SW 1271 (cell line): Measurements from ENCODE around the gene NDUFA13.

Experiments used
- DNase-seq, 2 experiments: peaks; one replicate each; lab custom pipeline; 2025; lab: John Stamatoyannopoulos, UW

Gene NDUFA13

DNA sequence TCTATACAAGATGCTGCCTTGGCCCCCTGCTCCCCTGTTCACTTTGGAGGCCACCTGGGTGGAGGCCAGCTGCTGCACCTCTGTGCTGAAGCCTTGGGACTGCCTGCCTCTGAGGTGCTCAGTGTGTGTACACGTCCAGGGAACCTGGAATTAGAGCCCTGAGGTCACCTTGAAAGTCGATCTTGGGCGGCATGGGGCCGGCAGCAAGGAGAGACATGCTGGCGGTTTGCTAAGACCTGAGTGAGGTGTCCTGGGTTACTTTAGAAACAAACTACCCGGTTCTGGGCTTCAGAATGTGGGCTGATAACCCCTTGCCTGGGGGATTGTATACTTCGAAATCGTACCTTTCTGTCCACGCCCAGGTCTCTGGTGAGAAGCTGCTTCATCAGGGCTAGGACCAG is 26.2 kb upstream of the NDUFA13 start:
- no peak for DNase-seq

DNA sequence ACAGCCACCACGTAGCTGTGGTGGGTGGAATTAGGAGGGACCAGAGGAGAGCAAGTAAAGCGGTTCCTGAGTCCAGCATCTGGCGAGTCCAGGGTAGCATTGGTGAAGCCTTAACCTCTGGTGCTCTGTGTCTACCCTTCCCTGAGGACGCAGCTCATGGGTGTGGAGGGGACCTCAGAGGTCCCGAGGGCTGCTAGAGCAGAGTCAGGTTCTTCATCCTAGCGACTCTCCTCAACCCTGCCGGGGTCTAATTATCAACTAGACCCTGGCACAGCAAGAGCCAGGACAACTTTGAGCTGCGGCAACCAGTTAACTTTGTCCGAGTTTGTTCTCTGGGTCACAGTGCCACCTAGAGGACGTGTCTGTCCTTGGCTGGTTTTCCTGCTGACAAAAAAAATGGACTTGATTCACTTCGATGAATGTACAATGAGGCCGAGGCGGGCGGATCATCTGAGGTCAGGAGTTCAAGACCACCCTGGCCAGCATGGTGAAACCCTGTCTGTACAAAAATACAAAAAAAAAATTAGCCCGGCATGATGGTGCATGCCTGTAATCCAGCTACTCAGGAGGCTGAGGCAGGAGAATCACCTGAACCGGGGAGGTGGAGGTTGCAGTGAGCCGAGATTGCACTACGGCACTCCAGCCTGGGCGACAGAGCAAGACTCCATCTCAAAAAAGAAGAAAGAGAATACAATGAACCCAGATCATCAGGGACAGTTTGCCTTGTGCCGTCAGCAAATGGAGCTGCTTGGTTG is 25.6 kb upstream of the NDUFA13 start:
- peak; percentile 30 to 66 for DNase-seq

DNA sequence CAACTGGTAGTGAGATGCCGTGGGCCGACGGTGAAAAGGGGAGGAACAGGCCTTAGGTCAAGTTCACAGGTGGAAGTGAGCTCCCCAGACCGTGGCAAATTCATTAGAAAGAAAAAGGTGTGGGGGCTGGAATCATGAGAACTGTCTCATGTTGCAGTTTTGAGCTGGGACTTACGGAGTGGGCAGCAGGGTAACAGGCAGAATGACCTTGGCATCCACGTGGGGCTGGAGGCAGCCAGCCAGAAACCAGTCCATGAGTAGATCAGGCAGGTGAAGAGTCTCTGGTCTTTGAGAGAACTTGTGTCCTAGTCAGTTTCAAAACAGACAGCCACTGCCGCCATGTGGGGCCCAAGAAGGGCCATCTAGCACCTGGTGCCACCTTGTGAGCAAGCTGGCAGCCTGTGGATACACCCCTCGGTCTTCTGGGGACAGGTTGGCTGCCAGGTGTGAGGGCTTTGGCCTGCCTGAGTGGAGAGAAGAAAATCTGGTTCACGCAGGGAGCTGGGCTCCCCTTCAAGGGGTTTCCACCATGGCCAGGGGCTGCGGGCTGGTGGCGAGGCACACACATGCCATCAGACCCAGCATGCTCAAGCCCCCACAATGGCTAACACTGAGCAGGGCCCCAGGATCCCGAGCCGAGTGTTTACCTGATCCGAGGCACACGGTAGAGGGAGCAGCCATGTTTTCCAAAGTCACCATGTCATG is 24.6 kb upstream of the NDUFA13 start:
- no peak for DNase-seq

DNA sequence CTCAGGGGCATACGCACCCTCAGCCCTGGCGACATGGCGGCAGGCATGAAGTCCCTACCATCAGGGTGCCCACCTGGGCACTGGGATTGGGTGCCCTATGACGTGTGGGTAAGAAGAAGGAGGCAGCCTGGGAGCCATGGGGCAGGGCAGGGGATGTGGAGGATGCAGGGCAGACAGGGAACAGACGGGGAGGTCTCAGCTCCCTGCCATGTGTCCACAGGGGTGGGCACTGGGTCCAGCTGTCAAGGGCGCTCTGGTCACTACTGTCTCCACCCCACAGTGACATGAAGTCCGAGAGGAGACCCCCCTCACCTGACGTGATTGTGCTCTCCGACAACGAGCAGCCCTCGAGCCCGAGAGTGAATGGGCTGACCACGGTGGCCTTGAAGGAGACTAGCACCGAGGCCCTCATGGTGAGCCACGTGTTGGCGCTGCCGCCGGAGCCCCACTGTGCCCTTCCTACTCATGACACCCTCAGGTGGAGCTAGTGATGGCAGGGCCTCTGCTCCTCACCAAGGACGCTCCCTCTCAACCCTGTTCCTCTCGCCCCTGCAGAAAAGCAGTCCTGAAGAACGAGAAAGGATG is 23.9 kb upstream of the NDUFA13 start:
- DNase-seq = no peak

DNA sequence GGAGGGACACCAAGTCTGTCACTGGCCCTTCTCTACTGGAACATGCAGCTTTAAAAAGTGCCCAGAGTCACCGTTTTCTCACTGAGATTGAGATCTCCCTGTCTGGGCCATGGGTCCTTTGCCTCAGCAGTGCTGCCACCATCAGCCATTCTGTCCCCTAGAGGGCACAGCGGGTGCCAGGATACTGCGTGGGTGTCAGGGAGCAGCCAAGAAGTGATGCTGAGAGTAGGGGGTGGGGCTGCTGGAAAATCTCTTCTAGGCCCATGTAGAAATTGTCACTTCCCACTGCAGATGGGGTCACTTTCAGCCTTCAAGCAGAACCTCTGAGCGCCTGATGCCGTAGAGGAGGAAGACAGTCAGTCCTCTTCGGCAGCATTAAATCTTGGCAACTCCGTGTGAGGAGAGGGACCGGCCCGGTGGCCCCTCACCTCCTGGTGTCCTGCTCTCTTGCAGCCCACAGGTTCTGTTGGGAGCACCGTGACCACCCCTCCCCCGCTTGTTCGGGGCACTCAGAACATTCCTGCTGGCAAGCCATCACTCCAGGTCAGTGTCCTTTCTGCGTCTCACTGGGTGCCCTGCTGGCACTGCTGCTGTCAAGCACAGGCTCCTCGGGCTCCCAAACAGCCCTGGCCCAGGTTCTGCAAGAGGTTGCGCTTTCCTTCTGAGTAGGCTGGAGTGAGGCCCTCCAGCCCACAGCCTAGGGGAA is 22.0 kb upstream of the NDUFA13 start:
- no peak for DNase-seq

DNA sequence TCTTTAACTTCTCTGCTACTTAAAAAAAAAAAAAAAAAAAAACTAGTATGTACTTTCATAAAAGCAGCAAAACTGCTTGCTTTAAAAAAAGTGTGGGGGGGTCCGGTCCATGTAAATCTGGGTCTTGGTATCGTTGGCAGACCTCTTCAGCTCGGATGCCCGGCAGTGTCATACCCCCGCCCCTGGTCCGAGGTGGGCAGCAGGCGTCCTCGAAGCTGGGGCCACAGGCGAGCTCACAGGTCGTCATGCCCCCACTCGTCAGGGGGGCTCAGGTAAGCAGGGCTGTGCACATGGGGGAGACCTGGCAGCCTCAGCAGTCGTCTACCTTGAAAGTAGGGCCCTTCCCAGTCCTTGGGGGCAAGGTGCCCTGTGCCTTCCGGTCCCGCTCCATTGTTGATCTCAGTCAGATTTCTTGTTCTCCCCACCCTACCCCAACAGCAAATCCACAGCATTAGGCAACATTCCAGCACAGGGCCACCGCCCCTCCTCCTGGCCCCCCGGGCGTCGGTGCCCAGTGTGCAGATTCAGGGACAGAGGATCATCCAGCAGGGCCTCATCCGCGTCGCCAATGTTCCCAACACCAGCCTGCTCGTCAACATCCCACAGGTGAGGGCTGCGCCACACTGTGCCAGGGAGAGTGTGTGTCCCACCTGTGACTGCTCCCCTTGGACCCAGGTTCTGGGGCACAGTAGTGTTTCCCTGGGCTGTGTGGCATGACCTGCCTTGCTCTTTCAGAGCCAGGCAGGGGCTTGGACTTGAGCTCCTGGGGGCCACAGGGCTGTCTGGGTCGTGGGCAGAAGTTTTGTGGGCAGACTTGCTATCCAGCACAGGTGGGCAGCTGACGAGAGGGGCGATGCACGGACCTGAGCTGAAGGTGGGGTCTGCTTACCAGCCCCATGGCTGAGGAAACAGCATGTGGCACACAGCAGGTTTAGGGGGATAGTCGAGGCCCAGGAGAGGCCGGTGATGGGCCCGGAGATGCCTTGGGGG is 20.1 kb upstream of the NDUFA13 start:
- no peak for DNase-seq

DNA sequence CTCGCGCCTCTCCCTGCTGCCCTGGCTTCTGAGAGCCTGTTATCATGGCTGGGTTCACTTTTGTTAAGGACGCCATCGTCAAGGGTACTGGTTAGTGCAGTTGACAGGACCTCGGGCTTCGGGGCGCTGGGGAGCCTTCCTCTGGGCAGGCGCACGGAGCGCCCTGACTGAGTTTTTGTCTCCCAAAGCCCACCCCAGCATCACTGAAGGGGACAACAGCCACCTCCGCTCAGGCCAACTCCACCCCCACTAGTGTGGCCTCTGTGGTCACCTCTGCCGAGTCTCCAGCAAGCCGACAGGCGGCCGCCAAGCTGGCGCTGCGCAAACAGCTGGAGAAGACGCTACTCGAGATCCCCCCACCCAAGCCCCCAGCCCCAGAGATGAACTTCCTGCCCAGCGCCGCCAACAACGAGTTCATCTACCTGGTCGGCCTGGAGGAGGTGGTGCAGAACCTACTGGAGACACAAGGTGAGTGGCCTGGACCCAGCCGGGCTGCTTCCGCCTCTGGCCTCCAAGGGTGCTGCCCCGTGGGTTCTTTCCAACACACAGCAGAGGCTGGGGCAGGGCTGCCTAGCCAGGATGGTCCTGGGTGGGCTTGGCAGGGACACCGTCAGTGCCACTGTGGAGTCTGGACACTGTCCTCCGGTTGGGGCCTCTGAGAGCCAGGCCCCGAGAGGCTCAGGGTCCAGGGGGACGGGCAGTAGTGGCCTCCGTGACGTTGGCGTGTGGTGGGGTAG is 17.6 kb upstream of the NDUFA13 start:
- no peak for DNase-seq

DNA sequence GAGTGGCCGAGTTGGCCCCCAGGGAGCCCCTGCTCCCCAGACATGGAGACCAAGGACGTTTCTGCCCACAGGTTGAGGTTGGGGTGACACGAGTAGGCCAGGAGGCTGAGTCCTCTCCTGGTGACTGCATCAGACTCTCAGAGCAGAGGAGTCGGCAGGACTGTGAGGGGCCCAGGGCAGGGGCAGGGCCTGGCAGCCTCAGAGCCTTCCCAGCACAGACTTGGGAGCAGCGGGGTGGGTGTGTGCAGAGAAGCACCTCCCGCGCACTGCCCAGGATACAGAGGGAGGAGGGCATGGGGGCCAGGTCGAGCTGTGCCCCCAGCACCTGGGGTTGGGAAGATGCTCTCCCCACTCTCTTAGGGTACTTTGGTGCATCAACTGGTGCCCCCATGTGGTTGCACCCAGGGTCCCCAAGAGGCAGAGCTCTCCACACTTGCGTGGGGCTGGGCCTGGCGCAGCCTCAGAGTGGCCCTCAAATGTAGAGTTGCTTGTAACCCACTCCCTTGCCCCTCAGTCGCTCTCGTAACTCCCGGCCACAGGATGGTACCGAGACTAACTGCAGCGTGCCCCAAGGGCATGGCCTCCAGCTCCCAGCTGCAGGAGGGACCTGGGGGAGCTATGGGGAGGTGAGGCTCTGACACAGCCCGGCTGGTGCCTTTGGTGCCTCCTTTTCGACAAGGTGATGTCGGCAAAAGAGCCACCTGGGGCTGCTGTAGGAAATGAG is 16.6 kb upstream of the NDUFA13 start:
- DNase-seq = no peak

DNA sequence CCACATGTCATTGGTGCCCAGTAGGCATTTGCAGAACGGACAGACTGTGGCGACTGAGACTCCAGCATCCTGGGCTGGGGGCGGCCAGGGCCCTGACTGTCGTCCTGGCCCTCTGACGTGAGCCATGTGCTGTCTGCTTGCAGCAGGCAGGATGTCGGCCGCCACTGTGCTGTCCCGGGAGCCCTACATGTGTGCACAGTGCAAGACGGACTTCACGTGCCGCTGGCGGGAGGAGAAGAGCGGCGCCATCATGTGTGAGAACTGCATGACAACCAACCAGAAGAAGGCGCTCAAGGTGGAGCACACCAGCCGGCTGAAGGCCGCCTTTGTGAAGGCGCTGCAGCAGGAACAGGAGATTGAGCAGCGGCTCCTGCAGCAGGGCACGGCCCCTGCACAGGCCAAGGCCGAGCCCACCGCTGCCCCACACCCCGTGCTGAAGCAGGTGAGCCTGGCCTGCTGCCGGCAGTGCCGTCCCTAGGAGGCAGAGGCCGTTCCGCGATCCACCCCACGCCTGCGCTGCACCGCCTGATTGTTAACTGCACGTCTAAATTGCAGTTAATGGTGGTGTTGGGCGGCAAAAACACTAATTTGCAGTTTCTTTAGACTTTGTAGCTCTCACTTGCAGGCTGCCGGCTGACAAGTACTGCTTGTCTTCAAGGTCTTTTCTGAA is 14.9 kb upstream of the NDUFA13 start:
- no peak for DNase-seq

DNA sequence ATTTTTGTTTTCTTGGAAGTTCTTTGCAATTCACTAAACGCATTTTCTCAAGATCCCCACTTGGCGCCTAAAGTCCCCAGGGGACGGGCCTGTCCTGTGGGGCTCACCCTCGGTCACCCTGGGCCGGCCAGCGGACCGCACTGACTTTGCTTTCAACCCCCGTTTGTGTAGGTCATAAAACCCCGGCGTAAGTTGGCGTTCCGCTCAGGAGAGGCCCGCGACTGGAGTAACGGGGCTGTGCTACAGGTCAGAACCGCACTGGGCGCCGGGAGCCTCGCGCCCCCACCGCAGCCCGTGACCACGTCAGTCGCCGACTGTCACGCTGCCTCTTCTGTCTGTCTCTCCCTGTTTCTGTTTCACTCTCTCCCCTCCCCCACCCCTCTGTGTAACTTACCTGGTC is 14.2 kb upstream of the NDUFA13 start:
- DNase-seq = no peak

DNA sequence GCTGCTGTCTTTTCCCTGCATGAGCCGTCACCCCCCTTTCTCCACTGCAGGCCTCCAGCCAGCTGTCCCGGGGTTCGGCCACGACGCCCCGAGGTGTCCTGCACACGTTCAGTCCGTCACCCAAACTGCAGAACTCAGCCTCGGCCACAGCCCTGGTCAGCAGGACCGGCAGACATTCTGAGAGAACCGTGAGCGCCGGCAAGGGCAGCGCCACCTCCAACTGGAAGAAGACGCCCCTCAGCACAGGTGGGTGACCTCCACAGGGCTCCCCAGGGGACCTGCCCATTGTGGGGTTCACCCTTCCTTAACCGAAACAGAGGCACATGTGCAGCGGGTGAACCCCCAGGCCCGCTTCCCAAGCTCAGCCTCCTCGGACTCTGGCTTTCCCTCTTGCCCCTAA is 13.7 kb upstream of the NDUFA13 start:
- no peak for DNase-seq

DNA sequence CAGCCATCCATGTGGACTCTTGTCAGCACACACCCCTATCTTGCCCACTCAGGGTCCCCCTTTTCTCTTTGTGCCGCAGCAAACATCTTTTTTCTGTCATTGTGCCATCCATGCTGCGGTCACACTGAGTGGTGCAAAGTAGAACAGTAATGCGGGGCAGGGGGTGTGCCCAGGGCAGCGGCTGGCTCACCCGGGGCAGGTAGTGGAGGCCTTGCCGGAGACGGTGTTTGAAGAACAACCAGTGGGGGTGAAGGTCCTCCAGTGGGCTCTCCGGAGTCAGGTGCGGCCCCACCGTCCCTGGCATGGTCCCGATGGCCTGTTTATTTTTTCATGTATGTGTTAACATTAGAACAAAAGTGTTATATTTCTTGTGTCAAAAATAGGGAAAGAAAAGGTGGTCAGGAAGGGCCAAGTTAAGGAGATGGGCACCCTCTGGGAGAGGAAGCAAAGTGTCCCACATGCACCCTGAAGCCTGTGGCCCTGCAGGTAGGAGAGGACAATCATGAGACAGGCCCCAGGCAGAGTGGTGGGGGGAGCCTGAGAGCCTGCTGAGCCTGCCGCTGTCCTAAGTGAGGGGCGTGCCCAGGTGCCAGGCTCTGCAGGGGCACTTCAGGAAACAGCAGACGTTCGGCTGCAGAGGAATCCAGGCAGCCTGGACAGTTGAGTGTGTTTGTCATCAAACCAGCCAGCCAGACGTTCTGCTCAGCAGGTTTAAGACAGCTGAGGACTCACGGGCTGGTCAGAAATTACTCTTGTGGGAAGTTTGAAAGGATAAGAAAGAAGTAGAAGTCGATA is 13.0 kb upstream of the NDUFA13 start:
- DNase-seq = no peak

DNA sequence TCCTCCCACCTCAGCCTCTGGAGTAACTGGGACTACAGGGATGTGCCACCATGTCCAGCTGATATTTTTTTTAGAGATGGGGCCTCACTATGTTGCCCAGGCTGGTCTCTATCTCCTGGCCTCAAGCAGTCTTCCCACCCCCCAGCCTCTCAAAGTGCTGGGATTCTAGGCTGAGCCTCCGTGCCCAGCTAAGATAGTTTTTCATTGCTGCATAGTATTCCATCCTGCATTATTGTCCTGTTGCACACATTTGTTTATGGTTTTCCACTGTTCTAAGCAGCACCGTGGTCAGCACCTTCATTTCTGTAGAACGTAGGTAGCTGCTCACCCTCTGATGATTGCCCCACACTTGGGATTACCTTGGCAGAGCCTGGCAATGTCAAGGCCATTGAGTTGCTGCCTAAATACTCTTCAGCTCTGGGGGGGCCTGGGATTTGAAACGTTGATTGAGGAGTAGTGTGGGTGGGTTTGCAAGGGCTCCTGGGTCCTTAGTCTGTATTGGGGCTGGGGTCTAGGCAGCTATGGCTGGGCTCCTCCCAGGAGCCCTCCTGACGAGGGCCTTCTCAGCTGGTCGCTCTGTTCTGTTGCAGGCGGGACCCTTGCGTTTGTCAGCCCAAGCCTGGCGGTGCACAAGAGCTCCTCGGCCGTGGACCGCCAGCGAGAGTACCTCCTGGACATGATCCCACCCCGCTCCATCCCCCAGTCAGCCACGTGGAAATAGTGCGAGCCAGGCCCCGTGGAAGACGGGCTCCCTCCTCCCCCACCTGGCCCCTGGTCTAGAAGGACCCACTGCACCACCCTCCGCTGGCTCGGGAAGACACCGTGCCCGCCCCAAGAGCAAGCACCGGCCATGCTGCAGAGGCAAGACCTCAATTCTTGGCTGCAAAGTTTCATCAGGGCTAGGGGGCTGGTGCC is 11.0 kb upstream of the NDUFA13 start:
- DNase-seq = no peak

DNA sequence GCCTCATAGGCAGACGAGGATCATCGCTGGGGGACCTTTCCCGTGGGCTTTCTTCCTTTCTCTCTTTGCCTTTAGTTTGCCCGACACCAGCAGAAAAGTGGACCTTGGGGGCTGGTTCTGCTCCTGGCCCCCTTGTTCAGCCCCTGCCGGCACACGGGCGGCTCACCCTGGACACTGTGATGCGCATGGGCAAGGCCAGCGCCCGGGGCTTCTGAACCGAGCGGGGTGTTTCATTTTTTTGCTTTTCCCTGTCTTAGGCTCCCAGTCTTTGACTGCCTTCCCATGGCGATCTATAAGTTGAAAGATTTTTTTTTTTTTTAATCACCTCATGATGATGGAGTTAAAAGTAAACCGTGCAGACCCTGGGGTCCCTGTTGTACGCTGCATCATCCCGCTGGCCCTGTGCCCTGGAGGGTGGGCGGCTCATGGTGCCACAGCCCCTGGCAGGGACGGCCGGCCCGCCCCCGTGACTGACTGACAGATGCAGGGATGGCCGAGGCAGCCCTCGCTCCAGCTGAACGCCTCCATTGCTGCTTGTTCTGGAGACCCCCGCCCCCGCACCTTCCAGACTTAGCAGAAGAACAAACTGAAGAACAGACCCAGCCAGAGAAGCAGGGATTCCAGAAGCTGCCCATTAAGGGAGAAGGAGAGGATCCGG is 10.2 kb upstream of the NDUFA13 start:
- DNase-seq = no peak

DNA sequence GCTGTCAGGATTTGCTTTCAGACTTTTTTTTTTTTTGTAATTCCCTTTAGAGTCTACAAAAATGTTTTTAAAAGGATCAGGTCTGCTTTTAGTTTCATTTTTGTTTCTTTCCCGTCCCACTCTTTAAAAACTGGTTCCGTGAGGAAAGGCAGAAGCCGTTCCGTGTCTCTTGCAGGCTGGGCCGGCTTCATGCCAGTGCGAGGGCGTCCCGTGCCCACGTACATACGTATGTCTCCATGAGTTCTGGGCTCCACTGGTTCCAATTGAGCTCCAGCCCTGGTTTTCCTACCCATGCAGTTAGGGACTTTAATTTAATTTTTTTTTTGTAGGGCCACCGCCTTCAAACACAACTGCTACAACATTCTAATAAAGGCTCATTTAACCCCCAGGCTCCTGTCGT is 9.4 kb upstream of the NDUFA13 start:
- no peak for DNase-seq

DNA sequence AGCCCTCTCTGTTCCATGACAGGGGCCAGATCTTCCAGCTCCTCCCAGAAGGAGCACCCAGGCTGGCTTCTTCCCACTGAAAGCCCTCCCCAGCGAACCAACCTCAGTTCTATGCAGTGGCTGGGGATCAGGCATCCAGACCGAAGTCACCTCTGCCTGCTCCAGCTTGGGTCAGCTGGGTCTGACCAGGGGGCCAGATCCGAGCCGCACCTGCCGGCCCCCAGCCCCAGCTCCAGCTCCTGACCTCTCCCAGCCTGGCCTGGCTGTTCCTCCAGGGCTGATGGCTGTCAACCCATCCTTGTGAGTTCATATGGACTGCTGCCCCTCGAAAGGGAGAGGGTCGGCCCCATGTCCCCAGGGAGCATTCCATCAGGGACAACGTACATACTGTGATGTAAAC is 8.7 kb upstream of the NDUFA13 start:
- no peak for DNase-seq

DNA sequence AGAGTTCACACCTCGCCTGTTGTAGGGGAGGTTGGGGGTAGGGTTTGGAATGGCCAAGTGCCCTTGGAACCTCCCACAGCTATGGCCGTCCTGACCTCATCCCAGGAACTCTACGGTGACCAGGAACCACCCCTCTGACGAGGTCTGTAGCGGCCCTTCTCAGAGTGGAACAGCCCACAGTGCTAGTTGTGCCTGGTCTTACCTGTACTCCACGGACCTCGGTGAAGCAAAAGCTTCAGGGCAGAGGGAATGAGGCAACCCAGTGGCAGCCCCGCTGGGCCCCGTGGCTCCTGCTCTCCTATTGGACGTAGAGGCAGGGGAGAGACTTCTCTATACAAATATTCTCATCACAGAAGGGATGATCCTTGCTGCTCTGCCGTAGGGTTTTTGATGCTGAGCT is 7.8 kb upstream of the NDUFA13 start:
- no peak for DNase-seq
